Thyroid gland (tissue), 4 donors: ENCODE measurements around the gene R3HDML.

Source experiments
- POLR2A ChIP-seq, 2 donors: fragments of 450-650 bp; IDR thresholded peaks; one replicate each; pipeline ENCODE4 v1.6.1; 2017; ENCODE audit warnings: antibody characterized with exemption in 2 of 2, mild to moderate bottlenecking in 2 of 2, moderate library complexity in 1 of 2
- TF ChIP-seq, protein P1 (sequence below), 6 experiments: fragments of 200-600 bp in 3 of 6; fragments of 450-650 bp in 3 of 6; sonication (generic) in 3 of 6; IDR thresholded peaks; one replicate each; pipeline ENCODE4 v1.5.1; 2016 to 2019; ENCODE audit warnings: antibody characterized with exemption in 6 of 6, mild to moderate bottlenecking in 2 of 6, inconsistent platforms in 1 of 6, moderate library complexity in 1 of 6

GRCh38 chr20:44349349-44349748 is 12.5 kb downstream of the R3HDML start:
- TF ChIP-seq, protein P1, sequence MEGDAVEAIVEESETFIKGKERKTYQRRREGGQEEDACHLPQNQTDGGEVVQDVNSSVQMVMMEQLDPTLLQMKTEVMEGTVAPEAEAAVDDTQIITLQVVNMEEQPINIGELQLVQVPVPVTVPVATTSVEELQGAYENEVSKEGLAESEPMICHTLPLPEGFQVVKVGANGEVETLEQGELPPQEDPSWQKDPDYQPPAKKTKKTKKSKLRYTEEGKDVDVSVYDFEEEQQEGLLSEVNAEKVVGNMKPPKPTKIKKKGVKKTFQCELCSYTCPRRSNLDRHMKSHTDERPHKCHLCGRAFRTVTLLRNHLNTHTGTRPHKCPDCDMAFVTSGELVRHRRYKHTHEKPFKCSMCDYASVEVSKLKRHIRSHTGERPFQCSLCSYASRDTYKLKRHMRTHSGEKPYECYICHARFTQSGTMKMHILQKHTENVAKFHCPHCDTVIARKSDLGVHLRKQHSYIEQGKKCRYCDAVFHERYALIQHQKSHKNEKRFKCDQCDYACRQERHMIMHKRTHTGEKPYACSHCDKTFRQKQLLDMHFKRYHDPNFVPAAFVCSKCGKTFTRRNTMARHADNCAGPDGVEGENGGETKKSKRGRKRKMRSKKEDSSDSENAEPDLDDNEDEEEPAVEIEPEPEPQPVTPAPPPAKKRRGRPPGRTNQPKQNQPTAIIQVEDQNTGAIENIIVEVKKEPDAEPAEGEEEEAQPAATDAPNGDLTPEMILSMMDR (IDR thresholded peaks at IDR 0.05): no peak
- no peak for TF ChIP-seq POLR2A (IDR thresholded peaks at IDR 0.05)
